ENCODE measurements around the gene SLC25A19.

The SLC25A19 gene

GRCh38 chr17:75241143-75241430 is 48.1 kb downstream of the SLC25A19 start:
- WGBS, 2 donors (ENCODE audit: extremely low coverage in 2 of 2, insufficient read length in 2 of 2, insufficient replicate concordance in 1 of 2): no CpG with 5 or more reads among the region's 7 CpGs

GRCh38 chr17:75240394-75241142 is 48.7 kb downstream of the SLC25A19 start:
- H3K9ac ChIP-seq (ENCODE audit: low read depth, low read length, poor library complexity): peak overlapping the region; percentile 78
- H3K18ac ChIP-seq (ENCODE audit: low read length): peak overlapping the region; percentile 69
- H3K4me1 ChIP-seq (ENCODE audit: control insufficient read depth in 2 of 2, insufficient read depth in 1 of 2, low read depth in 1 of 2, low read length in 2 of 2): peaks cover 0 to 8% of the 10 kb centered on the region in 2 donors
- no peak overlapping the region for H3K4me3 ChIP-seq (ENCODE audit: low read length in 2 of 2)
- no CpG with 5 or more reads among the region's 23 CpGs for WGBS, 2 donors (ENCODE audit: extremely low coverage in 2 of 2, insufficient read length in 2 of 2, insufficient replicate concordance in 1 of 2)
- H3K36me3 ChIP-seq (replicated peaks in 1 of 2; ENCODE audit: control insufficient read depth in 2 of 2, insufficient read depth in 2 of 2, low read length in 2 of 2): peaks cover 66 to 99% of the 10 kb centered on the region in 2 donors
- no peaks in the 10 kb centered on the region for H3K79me1 ChIP-seq (ENCODE audit: low read depth, low read length)
- no peaks in the 10 kb centered on the region for H3K9me3 ChIP-seq (replicated peaks in 1 of 2; ENCODE audit: control insufficient read depth in 2 of 2, insufficient read depth in 1 of 2, low read depth in 1 of 2, low read length in 2 of 2)
- DNase-seq (ENCODE audit: low spot score): peak; percentile 63
- peak overlapping the region; percentile 55 for H3K27ac ChIP-seq (replicated peaks; ENCODE audit: low read length)
- H2AK5ac ChIP-seq (ENCODE audit: low read depth, low read length): peak overlapping the region; percentile 72
- peak overlapping the region; percentile 37 for H3K23ac ChIP-seq (ENCODE audit: low read depth, low read length, poor library complexity)
- H2BK15ac ChIP-seq (ENCODE audit: low read length): no peak overlapping the region
- no peak overlapping the region for H3K4ac ChIP-seq (ENCODE audit: low read length)
- no peak overlapping the region for H2AFZ ChIP-seq (ENCODE audit: low read length)
- H3K14ac ChIP-seq (ENCODE audit: low read length): no peak overlapping the region
- no peak overlapping the region for H2BK120ac ChIP-seq (ENCODE audit: low read depth, low read length)
- H3K4me2 ChIP-seq (ENCODE audit: insufficient read depth, low read length, poor library complexity, severe bottlenecking): no peak overlapping the region
- H2BK5ac ChIP-seq (ENCODE audit: low read length): peak overlapping the region; percentile 11
- no peak overlapping the region for H4K8ac ChIP-seq (ENCODE audit: low read depth, low read length)
- H3K27me3 ChIP-seq (ENCODE audit: control insufficient read depth in 3 of 3, insufficient read depth in 3 of 3, low read depth in 1 of 3, low read length in 3 of 3): no peaks in the 10 kb centered on the region
- no peak overlapping the region for H4K91ac ChIP-seq (ENCODE audit: low read depth, low read length, poor library complexity)
- H2BK12ac ChIP-seq (ENCODE audit: low read length): no peak overlapping the region

More at GRCh38 chr17:75241143-75241430, 48.1 kb downstream of the SLC25A19 start:
- Histone ChIP-seq H3K27ac (replicated peaks; ENCODE audit: low read length) (peak overlapping the region; percentile 40), H3K4me1 (ENCODE audit: control insufficient read depth in 2 of 2, insufficient read depth in 1 of 2, low read depth in 1 of 2, low read length in 2 of 2) (peaks cover 0 to 8% of the 10 kb centered on the region in 2 donors), H3K27me3 (ENCODE audit: control insufficient read depth in 3 of 3, insufficient read depth in 3 of 3, low read depth in 1 of 3, low read length in 3 of 3) (no peaks in the 10 kb centered on the region), H2BK5ac (ENCODE audit: low read length) (no peak overlapping the region), H2AK5ac (ENCODE audit: low read depth, low read length) (peak overlapping the region; percentile 72), H3K4me2 (ENCODE audit: insufficient read depth, low read length, poor library complexity, severe bottlenecking) (no peak overlapping the region), H3K9me3 (replicated peaks in 1 of 2; ENCODE audit: control insufficient read depth in 2 of 2, insufficient read depth in 1 of 2, low read depth in 1 of 2, low read length in 2 of 2) (no peaks in the 10 kb centered on the region), H2BK15ac (ENCODE audit: low read length) (no peak overlapping the region), H2BK12ac (ENCODE audit: low read length) (no peak overlapping the region), H3K4me3 (ENCODE audit: low read length in 2 of 2) (no peak overlapping the region), H4K91ac (ENCODE audit: low read depth, low read length, poor library complexity) (no peak overlapping the region), H3K4ac (ENCODE audit: low read length) (no peak overlapping the region), H3K18ac (ENCODE audit: low read length) (peak overlapping the region; percentile 15), H3K36me3 (replicated peaks in 1 of 2; ENCODE audit: control insufficient read depth in 2 of 2, insufficient read depth in 2 of 2, low read length in 2 of 2) (peaks cover 71 to 99% of the 10 kb centered on the region in 2 donors), H3K23ac (ENCODE audit: low read depth, low read length, poor library complexity) (peak overlapping the region; percentile 37), H3K79me1 (ENCODE audit: low read depth, low read length) (peaks cover 2% of the 10 kb centered on the region), H3K14ac (ENCODE audit: low read length) (no peak overlapping the region), H2AFZ (ENCODE audit: low read length) (no peak overlapping the region), H3K9ac (ENCODE audit: low read depth, low read length, poor library complexity) (peak overlapping the region; percentile 78), H2BK120ac (ENCODE audit: low read depth, low read length) (no peak overlapping the region), H4K8ac (ENCODE audit: low read depth, low read length) (no peak overlapping the region)
- DNase-seq (ENCODE audit: low spot score): no peak

GRCh38 chr17:75239778-75240393 is 49.3 kb downstream of the SLC25A19 start:
- Histone ChIP-seq H2BK120ac (ENCODE audit: low read depth, low read length) (no peak overlapping the region), H2BK5ac (ENCODE audit: low read length) (peak overlapping the region; percentile 11), H3K18ac (ENCODE audit: low read length) (peak overlapping the region; percentile 69), H4K8ac (ENCODE audit: low read depth, low read length) (no peak overlapping the region), H3K79me1 (ENCODE audit: low read depth, low read length) (no peaks in the 10 kb centered on the region), H2AFZ (ENCODE audit: low read length) (no peak overlapping the region), H3K9ac (ENCODE audit: low read depth, low read length, poor library complexity) (peak overlapping the region; percentile 75), H3K4me3 (ENCODE audit: low read length in 2 of 2) (no peak overlapping the region), H3K4ac (ENCODE audit: low read length) (no peak overlapping the region), H4K91ac (ENCODE audit: low read depth, low read length, poor library complexity) (no peak overlapping the region), H2AK5ac (ENCODE audit: low read depth, low read length) (peak overlapping the region; percentile 72), H3K36me3 (replicated peaks in 1 of 2; ENCODE audit: control insufficient read depth in 2 of 2, insufficient read depth in 2 of 2, low read length in 2 of 2) (peaks cover 68 to 99% of the 10 kb centered on the region in 2 donors), H2BK12ac (ENCODE audit: low read length) (no peak overlapping the region), H2BK15ac (ENCODE audit: low read length) (peak overlapping the region; percentile 22), H3K4me1 (ENCODE audit: control insufficient read depth in 2 of 2, insufficient read depth in 1 of 2, low read depth in 1 of 2, low read length in 2 of 2) (peaks cover 0 to 8% of the 10 kb centered on the region in 2 donors), H3K23ac (ENCODE audit: low read depth, low read length, poor library complexity) (peak overlapping the region; percentile 25), H3K14ac (ENCODE audit: low read length) (no peak overlapping the region), H3K27ac (replicated peaks; ENCODE audit: low read length) (peak overlapping the region; percentile 52), H3K4me2 (ENCODE audit: insufficient read depth, low read length, poor library complexity, severe bottlenecking) (no peak overlapping the region), H3K27me3 (ENCODE audit: control insufficient read depth in 3 of 3, insufficient read depth in 3 of 3, low read depth in 1 of 3, low read length in 3 of 3) (no peaks in the 10 kb centered on the region), H3K9me3 (replicated peaks in 1 of 2; ENCODE audit: control insufficient read depth in 2 of 2, insufficient read depth in 1 of 2, low read depth in 1 of 2, low read length in 2 of 2) (no peaks in the 10 kb centered on the region)
- DNase-seq (ENCODE audit: low spot score): no peak
- no CpG with 5 or more reads among the region's 23 CpGs for WGBS, 2 donors (ENCODE audit: extremely low coverage in 2 of 2, insufficient read length in 2 of 2, insufficient replicate concordance in 1 of 2)

GRCh38 chr17:75239214-75239613 is 50.0 kb downstream of the SLC25A19 start:
- no peak overlapping the region for H3K4ac ChIP-seq (ENCODE audit: low read length)
- H2AK5ac ChIP-seq (ENCODE audit: low read depth, low read length): no peak overlapping the region
- no peaks in the 10 kb centered on the region for H3K79me1 ChIP-seq (ENCODE audit: low read depth, low read length)
- no peaks in the 10 kb centered on the region for H3K27me3 ChIP-seq (ENCODE audit: control insufficient read depth in 3 of 3, insufficient read depth in 3 of 3, low read depth in 1 of 3, low read length in 3 of 3)
- H3K23ac ChIP-seq (ENCODE audit: low read depth, low read length, poor library complexity): no peak overlapping the region
- H3K9ac ChIP-seq (ENCODE audit: low read depth, low read length, poor library complexity): peak overlapping the region; percentile 17
- H2BK120ac ChIP-seq (ENCODE audit: low read depth, low read length): no peak overlapping the region
- no peak overlapping the region for H2BK15ac ChIP-seq (ENCODE audit: low read length)
- peaks cover 70 to 99% of the 10 kb centered on the region in 2 donors for H3K36me3 ChIP-seq (replicated peaks in 1 of 2; ENCODE audit: control insufficient read depth in 2 of 2, insufficient read depth in 2 of 2, low read length in 2 of 2)
- H3K4me3 ChIP-seq (ENCODE audit: low read length in 2 of 2): no peak overlapping the region
- H3K18ac ChIP-seq (ENCODE audit: low read length): no peak overlapping the region
- H3K4me2 ChIP-seq (ENCODE audit: insufficient read depth, low read length, poor library complexity, severe bottlenecking): no peak overlapping the region
- H3K27ac ChIP-seq (replicated peaks; ENCODE audit: low read length): no peak overlapping the region
- no CpG with 5 or more reads among the region's 12 CpGs for WGBS, 2 donors (ENCODE audit: extremely low coverage in 2 of 2, insufficient read length in 2 of 2, insufficient replicate concordance in 1 of 2)
- H3K14ac ChIP-seq (ENCODE audit: low read length): no peak overlapping the region
- H2BK5ac ChIP-seq (ENCODE audit: low read length): no peak overlapping the region
- no peak overlapping the region for H2AFZ ChIP-seq (ENCODE audit: low read length)
- H2BK12ac ChIP-seq (ENCODE audit: low read length): no peak overlapping the region
- DNase-seq (ENCODE audit: low spot score): no peak
- no peak overlapping the region for H4K91ac ChIP-seq (ENCODE audit: low read depth, low read length, poor library complexity)
- peak overlapping the region; percentile 0 for H4K8ac ChIP-seq (ENCODE audit: low read depth, low read length)
- no peaks in the 10 kb centered on the region for H3K9me3 ChIP-seq (replicated peaks in 1 of 2; ENCODE audit: control insufficient read depth in 2 of 2, insufficient read depth in 1 of 2, low read depth in 1 of 2, low read length in 2 of 2)
- peaks cover 0 to 8% of the 10 kb centered on the region in 2 donors for H3K4me1 ChIP-seq (ENCODE audit: control insufficient read depth in 2 of 2, insufficient read depth in 1 of 2, low read depth in 1 of 2, low read length in 2 of 2)
